Activated CD4-positive, alpha-beta T cell treated with anti-CD3 and anti-CD28 coated beads, Interleukin-2, amount 50 U/mL, for 4 hours (primary cell): Measurements from ENCODE around the gene CENPU.
A peak's percentile ranks its signal among the peaks of the same experiment; 100 is the strongest.
"Not testable (repeated sequence)": the region's sequence is repeated elsewhere in the genome, so short reads cannot be mapped to it uniquely, and the experiment has no call there.

Experiments used
- DNase-seq, 2 experiments: peaks; one replicate each; pipeline ENCODE4 v3.0.0-alpha.2; 2020

The CENPU gene

GRCh38 chr4:184733654-184734524 lies at the start of gene CENPU:
Gene CENPU (minus strand): TSS chr4:184734096. CDS start chr4:184734062, 34 bp downstream.
- peak; percentile 91 for DNase-seq

DNA sequence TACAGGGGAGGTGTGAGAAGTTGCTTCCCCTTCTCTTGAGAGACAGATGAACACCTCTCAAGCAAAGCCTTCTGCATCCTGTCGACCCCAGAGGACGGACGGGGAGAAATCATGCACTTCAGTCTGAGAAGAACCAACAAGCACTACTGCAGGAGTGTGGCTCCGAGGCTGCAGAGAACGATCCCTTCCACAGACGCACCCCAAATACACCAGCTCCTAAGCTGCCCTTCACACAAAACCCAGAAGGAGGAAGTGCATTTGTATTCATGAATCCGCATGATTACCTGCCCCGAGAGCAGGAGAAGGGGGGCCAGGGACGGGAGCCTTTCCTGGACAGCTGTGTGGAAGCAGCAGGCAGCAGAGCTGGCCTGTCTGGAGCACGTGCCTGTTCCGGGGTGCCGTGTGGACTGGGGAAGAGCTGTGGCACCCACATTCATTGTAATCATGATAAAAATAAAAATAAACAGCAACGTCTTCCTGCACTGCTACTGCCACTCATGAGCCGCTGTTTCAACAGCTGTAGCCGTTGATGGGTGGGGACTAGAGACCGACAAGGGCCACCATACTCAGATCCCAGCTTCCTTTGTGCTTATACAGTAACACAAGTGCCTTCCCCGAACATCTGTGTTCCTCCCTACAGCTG lies 49.0 kb upstream of the CENPU start:
- no peak for DNase-seq

DNA sequence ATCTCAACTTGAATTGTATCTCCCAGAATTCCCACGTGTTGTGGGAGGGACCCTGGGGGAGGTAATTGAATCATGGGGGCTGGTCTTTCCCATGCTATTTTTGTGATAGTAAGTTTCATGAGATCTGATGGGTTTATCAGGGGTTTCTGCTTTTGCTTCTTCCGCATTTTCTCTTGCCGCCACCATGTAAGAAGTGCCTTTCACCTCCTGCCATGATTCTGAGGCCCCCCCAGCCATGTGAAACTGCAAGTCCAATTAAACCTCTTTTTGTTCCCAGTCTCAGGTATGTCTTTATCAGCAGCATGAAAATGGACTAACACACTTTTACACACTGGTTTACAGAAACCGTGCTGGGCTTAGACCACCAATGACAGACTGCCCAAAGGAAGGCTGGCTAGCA lies 45.3 kb upstream of the CENPU start:
- not testable (repeated sequence) for DNase-seq

- no peak for DNase-seq
Measured at GRCh38 chr4:184778325-184778724, 44.4 kb upstream of the CENPU start.

GRCh38 chr4:184776821-184777220 lies 42.9 kb upstream of the CENPU start:
- DNase-seq: no peak

DNA sequence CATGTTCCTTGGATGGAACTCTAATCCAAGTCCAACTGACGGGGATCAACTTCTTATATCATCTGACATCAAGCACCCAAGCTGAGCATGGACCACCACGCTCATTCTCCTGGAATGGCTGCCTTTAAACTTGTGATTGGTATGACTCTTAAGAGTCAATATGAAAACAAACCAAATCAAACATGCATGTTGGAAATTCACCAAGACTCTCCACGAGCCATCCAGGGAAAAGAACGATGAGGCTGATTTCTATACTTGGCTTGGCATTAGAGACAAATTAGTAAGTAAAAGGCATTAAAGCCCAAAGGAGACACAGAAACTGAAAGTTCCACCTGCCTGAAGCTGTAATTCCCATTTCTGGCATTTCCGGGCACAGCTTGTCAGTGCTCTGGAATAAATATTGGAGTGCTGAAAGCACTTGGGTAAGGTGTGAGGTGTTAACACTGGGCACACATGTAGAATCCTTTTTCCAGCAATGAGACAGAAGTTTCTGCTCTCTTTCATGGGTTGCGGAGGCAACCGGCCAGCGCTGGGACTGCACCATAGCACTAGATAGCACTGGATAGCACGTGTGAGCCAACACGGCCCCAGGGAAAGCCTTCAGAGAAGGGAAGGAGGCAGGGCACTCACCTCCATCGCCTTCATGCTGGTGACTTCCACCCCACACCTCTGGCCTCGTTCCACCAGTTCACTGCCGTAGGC lies 42.1 kb upstream of the CENPU start:
- DNase-seq: no peak

GRCh38 chr4:184774152-184774551 lies 40.3 kb upstream of the CENPU start:
- no peak for DNase-seq

DNA sequence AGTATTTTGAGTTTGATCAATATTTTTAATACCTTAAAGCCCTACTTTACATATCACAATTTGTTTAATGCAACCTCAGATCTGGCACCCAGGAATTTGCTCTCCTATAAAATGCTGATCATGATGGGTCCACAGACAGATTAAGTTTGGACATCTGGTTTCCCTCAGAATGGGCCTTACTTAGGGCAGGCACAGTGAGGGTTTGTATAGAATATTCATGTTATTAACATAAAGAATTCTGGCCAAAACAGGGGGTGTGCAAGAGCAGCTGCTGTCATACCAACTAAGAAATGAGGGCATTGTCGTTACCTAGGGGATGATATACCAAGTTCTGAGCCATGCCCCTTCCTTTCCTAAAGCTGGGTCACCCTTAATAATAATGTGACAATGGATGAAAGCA lies 37.5 kb upstream of the CENPU start:
- DNase-seq: no peak

DNA sequence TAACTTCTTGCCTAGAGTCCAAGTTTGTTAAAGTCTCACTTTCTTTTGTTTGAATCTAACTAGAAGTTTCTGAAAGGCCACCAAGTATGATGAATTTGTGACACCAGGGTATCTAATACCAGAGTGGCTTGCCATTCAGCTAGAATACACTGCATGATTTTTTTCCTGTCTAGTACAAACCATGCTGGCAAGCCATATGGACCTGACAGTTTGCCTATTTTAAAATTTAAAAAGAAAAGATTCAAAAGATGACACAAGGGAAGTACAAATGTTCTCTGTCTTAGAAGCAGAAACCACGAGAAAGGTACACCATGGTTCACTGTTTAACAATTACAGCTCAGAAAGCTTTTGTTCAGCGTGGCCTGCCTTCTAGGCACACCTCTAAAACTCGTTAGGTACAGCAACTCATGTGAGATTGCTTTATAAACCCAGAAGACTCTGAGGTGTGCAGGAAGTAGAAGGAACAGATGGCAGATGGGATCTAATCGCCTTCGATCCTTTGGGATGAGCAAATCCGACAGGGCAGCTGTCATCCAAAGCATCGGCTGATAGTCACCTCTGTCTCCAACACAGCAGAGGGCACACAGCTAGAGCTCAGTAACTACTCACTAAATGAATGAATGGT lies 35.4 kb upstream of the CENPU start:
- DNase-seq: no peak

DNA sequence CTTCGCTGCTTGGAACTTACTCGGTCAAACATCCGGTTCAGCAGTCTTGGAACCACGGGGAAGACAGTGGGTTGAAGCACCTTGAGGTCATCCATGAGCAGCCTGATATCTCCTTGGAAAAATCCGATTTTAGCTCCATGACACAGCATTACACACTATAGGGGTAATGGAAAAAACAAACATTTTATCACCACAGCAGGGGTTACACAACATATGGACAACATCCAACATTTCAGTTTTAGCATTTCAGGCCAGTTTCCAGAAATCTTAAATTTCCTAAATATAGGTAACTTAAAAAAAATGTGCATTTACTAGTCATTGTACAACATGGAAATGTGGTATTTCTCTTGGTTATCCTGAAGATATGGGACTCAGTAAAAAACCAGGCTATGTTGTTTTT lies 34.4 kb upstream of the CENPU start:
- DNase-seq: no peak

GRCh38 chr4:184766446-184766845 lies 32.5 kb upstream of the CENPU start:
- no peak for DNase-seq

DNA sequence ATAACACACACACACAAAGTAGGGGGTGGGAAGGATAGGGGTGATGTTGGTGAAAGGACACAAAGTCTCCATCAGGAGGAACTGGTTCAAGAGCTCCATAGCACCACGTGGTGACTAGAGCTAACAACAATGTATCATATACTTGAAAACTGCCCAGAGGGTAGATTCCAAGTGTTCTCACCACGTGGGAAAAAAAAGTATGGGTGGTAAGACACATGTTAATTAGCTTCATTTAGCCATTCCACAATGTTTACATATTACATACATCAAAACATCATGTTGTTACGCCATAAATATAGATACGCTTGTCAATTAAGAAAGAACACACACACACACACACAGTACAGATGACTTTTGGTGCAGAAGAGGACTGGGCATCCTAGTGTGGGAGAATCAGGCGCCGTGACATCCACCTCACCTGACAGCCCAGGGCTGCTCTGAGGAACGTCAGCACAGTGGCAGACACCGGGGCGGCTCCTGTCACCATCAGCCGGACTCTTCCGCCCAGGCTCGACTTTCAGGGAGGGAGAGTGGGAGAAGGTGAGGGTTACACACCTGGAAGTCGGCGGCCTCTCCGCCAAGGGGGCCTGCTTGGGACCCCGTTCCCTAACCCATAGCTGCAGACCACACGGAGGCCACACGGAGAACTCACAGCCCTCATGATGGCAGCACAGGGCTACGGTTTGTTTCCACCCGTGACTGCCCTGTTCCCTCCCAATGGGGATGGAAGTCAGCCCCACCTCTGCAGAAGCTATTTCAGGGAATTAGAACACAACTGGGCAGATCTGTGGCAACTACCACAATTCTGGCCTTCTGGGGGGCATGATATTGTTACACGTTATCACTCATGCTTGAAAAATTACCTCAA lies 31.8 kb upstream of the CENPU start:
- DNase-seq: no peak

DNA sequence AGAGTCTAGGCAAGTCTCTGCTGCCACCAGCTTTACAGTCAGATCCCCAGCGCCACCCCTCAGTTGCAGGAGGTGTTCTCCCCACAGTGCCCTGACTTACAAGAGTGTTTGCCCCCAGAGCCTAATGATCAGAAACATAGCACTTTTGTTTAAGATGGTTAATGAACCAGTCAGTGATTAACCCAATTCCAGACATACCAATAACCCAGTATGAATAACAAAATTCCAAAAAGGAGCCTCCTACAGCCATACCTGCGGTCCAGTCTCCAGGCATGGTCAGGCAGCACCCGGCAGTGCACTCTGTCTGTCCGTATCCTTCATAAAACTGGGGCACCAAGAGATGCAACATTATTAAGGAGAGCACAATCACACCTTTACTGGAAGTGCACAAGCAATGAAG lies 30.7 kb upstream of the CENPU start:
- no peak for DNase-seq

- no peak for DNase-seq
Measured at GRCh38 chr4:184763150-184763780, 29.4 kb upstream of the CENPU start.

- peak; percentile 24 to 29 for DNase-seq
Measured at GRCh38 chr4:184762100-184762499, 28.2 kb upstream of the CENPU start.

DNA sequence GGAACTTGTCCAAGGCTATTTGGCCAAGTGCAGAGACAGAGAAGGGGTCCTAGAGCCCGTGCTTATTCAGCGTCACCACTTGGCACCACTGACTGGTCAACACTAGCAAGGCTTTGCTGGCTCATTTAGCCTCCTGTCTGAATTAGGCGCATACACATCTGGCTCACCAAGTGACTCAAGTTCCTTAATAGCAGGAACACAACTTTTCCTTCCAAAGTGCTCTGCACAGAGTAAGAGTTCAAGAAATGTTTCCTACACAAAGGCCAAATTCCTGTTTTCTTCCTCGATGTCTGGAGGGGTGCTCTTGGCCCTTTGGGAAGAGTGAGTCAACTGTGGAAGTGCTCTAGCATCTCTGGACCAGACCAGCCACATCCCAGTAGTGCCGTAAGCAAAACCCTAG lies 26.8 kb upstream of the CENPU start:
- DNase-seq: no peak

- no peak for DNase-seq
Measured at GRCh38 chr4:184757810-184758209, 23.9 kb upstream of the CENPU start.

DNA sequence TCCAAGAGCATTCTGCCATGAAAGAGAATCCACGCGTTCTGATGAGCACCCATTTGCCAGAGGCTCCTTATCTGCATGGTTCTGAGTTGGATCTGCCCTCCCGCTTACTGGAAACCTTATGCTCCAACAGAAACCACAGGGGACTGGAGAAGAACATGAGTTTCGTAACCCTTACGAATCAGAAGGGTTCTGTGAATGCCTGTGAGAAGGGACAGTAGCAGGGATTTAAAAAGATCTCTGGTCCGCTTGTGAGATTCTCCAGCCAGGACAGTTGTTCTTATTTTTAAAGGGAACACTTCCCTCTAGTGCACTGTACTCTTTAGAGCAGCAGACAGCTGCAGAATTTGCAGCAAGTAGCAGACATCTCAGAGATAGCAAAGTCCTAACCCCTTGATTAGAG lies 22.5 kb upstream of the CENPU start:
- DNase-seq: no peak

DNA sequence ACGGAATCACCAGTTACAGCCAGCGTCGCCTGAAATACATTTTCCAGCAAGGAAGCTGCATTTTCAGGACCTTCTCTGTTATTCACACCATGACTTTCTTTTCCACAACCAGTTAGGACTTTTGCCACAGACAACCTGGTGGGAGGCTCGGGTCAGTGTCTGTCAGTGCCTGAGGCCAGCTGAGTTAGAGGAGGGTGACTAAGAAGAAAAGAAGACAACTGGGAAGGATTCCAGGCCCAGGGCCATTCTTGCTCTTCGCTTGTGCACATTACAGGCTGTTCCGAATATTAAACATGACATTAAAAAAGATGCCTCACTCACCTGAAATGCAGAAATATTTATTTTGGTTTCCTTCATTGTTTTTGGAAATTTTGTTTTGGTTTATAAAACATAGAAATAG lies 21.4 kb upstream of the CENPU start:
- no peak for DNase-seq

DNA sequence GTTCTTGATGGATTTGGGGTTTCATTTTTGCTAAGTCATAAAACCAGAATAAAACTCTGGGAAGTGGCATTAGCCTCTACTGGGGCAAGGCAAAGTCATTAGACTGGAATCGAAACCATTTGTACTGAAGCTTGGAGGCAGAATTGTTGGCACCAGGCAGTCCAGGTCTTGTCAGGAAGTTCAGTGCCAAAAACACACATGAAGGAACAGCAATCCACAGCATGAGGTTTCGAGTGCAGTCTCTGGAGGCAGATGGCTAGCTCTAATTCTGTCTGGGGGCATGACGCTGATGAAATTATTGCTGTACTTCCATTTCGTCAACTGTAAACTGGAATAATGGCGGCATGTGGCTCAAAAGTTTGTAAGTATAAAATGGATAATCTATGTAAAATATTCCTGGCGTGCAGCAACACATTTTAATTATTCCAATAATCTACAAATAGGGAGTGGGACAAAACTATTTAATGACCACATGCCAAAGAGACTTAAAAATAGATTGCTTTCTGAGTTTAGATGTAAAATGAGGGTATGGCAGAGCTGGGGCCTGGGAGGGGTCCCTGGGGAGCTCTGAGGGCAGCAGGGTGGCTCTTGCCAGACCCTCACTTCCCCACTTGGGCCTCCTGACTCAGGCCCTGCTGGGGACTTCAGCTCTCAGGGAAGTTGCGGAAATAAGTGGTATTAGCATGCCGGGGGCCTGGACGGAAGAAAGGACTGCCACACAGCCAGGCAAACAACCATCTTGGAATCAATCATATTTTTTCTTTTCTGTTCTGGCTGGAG lies 18.8 kb upstream of the CENPU start:
- DNase-seq: no peak

DNA sequence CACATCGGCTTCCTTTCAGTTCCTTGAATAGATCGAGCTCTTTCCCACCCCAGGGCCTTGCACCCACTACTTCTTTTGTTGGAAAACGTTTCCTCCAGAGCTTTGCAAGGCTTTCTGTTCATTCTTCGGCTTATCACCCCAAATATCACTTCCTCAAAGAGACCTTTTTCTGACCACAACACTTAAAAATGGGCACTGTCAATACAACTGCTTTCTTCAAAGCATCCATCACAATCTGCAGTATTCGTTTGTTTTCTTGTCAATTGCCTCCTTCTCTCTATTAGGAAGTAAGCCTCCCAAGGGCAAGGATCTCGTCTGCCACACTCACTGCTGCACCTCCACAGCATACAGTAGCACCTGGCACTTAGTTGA lies 17.7 kb upstream of the CENPU start:
- DNase-seq: no peak
